GM21367 (cell line): ENCODE results near the gene GCHFR.

Experiments
- ATAC-seq: cut with Tn5 transposase; IDR thresholded peaks from one replicate; pipeline ENCODE4 v1.9.1; 2021; ENCODE audit not compliant: unreplicated experiment

The GCHFR gene

GRCh38 chr15:40775740-40776536 is 12.1 kb downstream of the GCHFR start:
- no peak for ATAC-seq

- ATAC-seq = no peak
These were observed 12.8 kb downstream of the GCHFR start for GRCh38 chr15:40776537-40777141.

GRCh38 chr15:40782609-40783227 is 18.9 kb downstream of the GCHFR start:
- no peak for ATAC-seq

GRCh38 chr15:40785164-40785563 is 21.3 kb downstream of the GCHFR start:
- ATAC-seq = no peak

- ATAC-seq = no peak
These were observed 21.9 kb downstream of the GCHFR start for GRCh38 chr15:40785814-40786213.

GRCh38 chr15:40787344-40787841 is 23.5 kb downstream of the GCHFR start:
- ATAC-seq = no peak

GRCh38 chr15:40787991-40788390 is 24.1 kb downstream of the GCHFR start:
- no peak for ATAC-seq

GRCh38 chr15:40789119-40789518 is 25.3 kb downstream of the GCHFR start:
- no peak for ATAC-seq

GRCh38 chr15:40789999-40790398 is 26.1 kb downstream of the GCHFR start:
- no peak for ATAC-seq

- no peak for ATAC-seq
These were observed 26.9 kb downstream of the GCHFR start for GRCh38 chr15:40790718-40791117.

GRCh38 chr15:40792394-40792793 is 28.5 kb downstream of the GCHFR start:
- ATAC-seq = no peak

GRCh38 chr15:40793216-40793989 is 29.5 kb downstream of the GCHFR start:
- no peak for ATAC-seq

- no peak for ATAC-seq
These were observed 32.2 kb downstream of the GCHFR start for GRCh38 chr15:40796041-40796440.

GRCh38 chr15:40796512-40796911 is 32.6 kb downstream of the GCHFR start:
- ATAC-seq = no peak

GRCh38 chr15:40799523-40799922 is 35.7 kb downstream of the GCHFR start:
- no peak for ATAC-seq

- no peak for ATAC-seq
These were observed 39.2 kb downstream of the GCHFR start for GRCh38 chr15:40803076-40803475.

- ATAC-seq = no peak
These were observed 39.8 kb downstream of the GCHFR start for GRCh38 chr15:40803688-40804087.

- peak; percentile 1 for ATAC-seq
These were observed 42.8 kb downstream of the GCHFR start for GRCh38 chr15:40806672-40807027.

GRCh38 chr15:40807028-40807887 is 43.4 kb downstream of the GCHFR start, which contains the start of the genes DNAJC17 and ZFYVE19:
Gene DNAJC17, minus strand, starts transcription at chr15:40807473. Its CDS starts 27 bp downstream, at chr15:40807446.
Gene ZFYVE19, plus strand, starts transcription at chr15:40807089. Its CDS starts 501 bp downstream, at chr15:40807590.
- peak; percentile 83 for ATAC-seq

GRCh38 chr15:40807888-40808461 is 44.1 kb downstream of the GCHFR start:
- ATAC-seq = no peak
